ENCODE results near the gene LHFPL3.

- TF ChIP-seq CTCF (IDR thresholded peaks at IDR 0.05 in 4 of 5, conservative IDR thresholded peaks at IDR 0.05 in 1 of 5) (no peak), POLR2A (IDR thresholded peaks at IDR 0.05) (no peak)
These were observed 31.5 kb upstream of the LHFPL3 start for GRCh38 chr7:104296900-104297299.
